ENCODE measurements around the gene THADA.
A peak's percentile ranks its signal among the peaks of the same experiment; 100 is the strongest.

THADA gene

GRCh38 chr2:43270930-43271615 is 324.8 kb downstream of the THADA start:
- DNase-seq (ENCODE audit: low read depth), result peak; percentile 27

- no peak for DNase-seq (ENCODE audit: low read depth)
These were observed 325.4 kb downstream of the THADA start for GRCh38 chr2:43270461-43270860.

- peak; percentile 78 for DNase-seq (ENCODE audit: low read depth)
These were observed 326.1 kb downstream of the THADA start for GRCh38 chr2:43269706-43270105.

- DNase-seq (ENCODE audit: low read depth), result peak; percentile 98
These were observed 326.7 kb downstream of the THADA start for GRCh38 chr2:43269074-43269572.

- DNase-seq (ENCODE audit: low read depth), result no peak
These were observed 327.5 kb downstream of the THADA start for GRCh38 chr2:43268066-43268953.

- no peak for DNase-seq (ENCODE audit: low read depth)
These were observed 328.5 kb downstream of the THADA start for GRCh38 chr2:43267381-43267780.

- no peak for DNase-seq (ENCODE audit: low read depth)
These were observed 329.1 kb downstream of the THADA start for GRCh38 chr2:43266711-43267111.

GRCh38 chr2:43265421-43265820 is 330.4 kb downstream of the THADA start:
- DNase-seq (ENCODE audit: low read depth), result no peak

GRCh38 chr2:43265001-43265400 is 330.8 kb downstream of the THADA start:
- DNase-seq (ENCODE audit: low read depth), result no peak

GRCh38 chr2:43262951-43263350 is 332.9 kb downstream of the THADA start:
- DNase-seq (ENCODE audit: low read depth), result no peak

- DNase-seq (ENCODE audit: low read depth), result no peak
These were observed 333.6 kb downstream of the THADA start for GRCh38 chr2:43262239-43262638.

- DNase-seq (ENCODE audit: low read depth), result no peak
These were observed 336.3 kb downstream of the THADA start for GRCh38 chr2:43259512-43259911.

GRCh38 chr2:43258547-43259156 is 337.2 kb downstream of the THADA start:
- no peak for DNase-seq (ENCODE audit: low read depth)

- no peak for DNase-seq (ENCODE audit: low read depth)
These were observed 340.4 kb downstream of the THADA start for GRCh38 chr2:43255296-43255910.

- DNase-seq (ENCODE audit: low read depth), result no peak
These were observed 341.5 kb downstream of the THADA start for GRCh38 chr2:43254331-43254730.

GRCh38 chr2:43251171-43251731 is 344.6 kb downstream of the THADA start:
- no peak for DNase-seq (ENCODE audit: low read depth)

- no peak for DNase-seq (ENCODE audit: low read depth)
These were observed 345.8 kb downstream of the THADA start for GRCh38 chr2:43250015-43250414.

- DNase-seq (ENCODE audit: low read depth), result no peak
These were observed 347.2 kb downstream of the THADA start for GRCh38 chr2:43248621-43249020.

- no peak for DNase-seq (ENCODE audit: low read depth)
These were observed 349.2 kb downstream of the THADA start for GRCh38 chr2:43246641-43247040.

GRCh38 chr2:43241558-43241957 is 354.3 kb downstream of the THADA start:
- DNase-seq (ENCODE audit: low read depth), result no peak

GRCh38 chr2:43240766-43241150 is 355.1 kb downstream of the THADA start:
- DNase-seq (ENCODE audit: low read depth), result no peak

Measured in ELR (cell line).